GM18861 (cell line): ENCODE data around the gene NOP56.
A peak's percentile ranks its signal among the peaks of the same experiment; 100 is the strongest.

Experiments
- ATAC-seq: cut with Tn5 transposase; IDR thresholded peaks from one replicate; pipeline ENCODE4 v1.9.1; 2021; ENCODE audit not compliant: unreplicated experiment

NOP56 gene

GRCh38 chr20:2640260-2640659 is 12.2 kb upstream of the NOP56 start:
- no peak for ATAC-seq

GRCh38 chr20:2640899-2641298 is 11.5 kb upstream of the NOP56 start:
- ATAC-seq, result no peak

- ATAC-seq, result no peak
Observed at GRCh38 chr20:2643708-2644107, 8.7 kb upstream of the NOP56 start.

- ATAC-seq, result peak; percentile 29
Observed at GRCh38 chr20:2652724-2653555, 508 bp downstream of the NOP56 start.

- ATAC-seq, result no peak
Observed at GRCh38 chr20:2653556-2654383, 1.3 kb downstream of the NOP56 start.

- no peak for ATAC-seq
Observed at GRCh38 chr20:2654384-2654822, 2.0 kb downstream of the NOP56 start.

- ATAC-seq, result no peak
Observed at GRCh38 chr20:2654831-2655230, 2.4 kb downstream of the NOP56 start.

GRCh38 chr20:2655331-2656116 is 3.1 kb downstream of the NOP56 start:
- ATAC-seq, result no peak

- ATAC-seq, result no peak
Observed at GRCh38 chr20:2656471-2657117, 4.2 kb downstream of the NOP56 start.

- no peak for ATAC-seq
Observed at GRCh38 chr20:2657241-2657640, 4.8 kb downstream of the NOP56 start.

GRCh38 chr20:2657674-2658073 is 5.2 kb downstream of the NOP56 start:
- ATAC-seq, result no peak

GRCh38 chr20:2658414-2659354 is 6.3 kb downstream of the NOP56 start:
- ATAC-seq, result no peak

GRCh38 chr20:2659547-2659946 is 7.1 kb downstream of the NOP56 start:
- no peak for ATAC-seq

GRCh38 chr20:2663364-2663886 is 11.0 kb downstream of the NOP56 start:
- no peak for ATAC-seq

GRCh38 chr20:2663887-2664719 is 11.7 kb downstream of the NOP56 start, which contains the start of gene IDH3B:
Gene IDH3B (minus strand): TSS chr20:2664216. CDS start chr20:2664188, 28 bp downstream.
- peak; percentile 76 for ATAC-seq

- ATAC-seq, result no peak
Observed at GRCh38 chr20:2671977-2672376, 19.5 kb downstream of the NOP56 start.

GRCh38 chr20:2672446-2672845 is 20.0 kb downstream of the NOP56 start:
- no peak for ATAC-seq

- ATAC-seq, result no peak
Observed at GRCh38 chr20:2673453-2673852, 21.0 kb downstream of the NOP56 start.
